H9 (cell line): ENCODE measurements around the gene SBK2. TPM values are rescaled to one million over a fixed set of nuclear protein-coding genes. Genes with fewer than 3 reads are reported as not detected.

Source experiments
- DNase-seq: peaks from one replicate; pipeline ENCODE4 v3.0.0-alpha.2; 2017
- H2AFZ ChIP-seq: one replicate; pipeline ENCODE4 v1.6.1; 2013; ENCODE audit warnings: mild to moderate bottlenecking, low read length, control low read depth, moderate library complexity
- H2AK5ac ChIP-seq: 2 replicates; pipeline ENCODE4 v1.6.1; 2013; ENCODE audit warnings: low read length, control low read depth, mixed read lengths; ENCODE audit not compliant: insufficient read length
- H2BK120ac ChIP-seq: one replicate; pipeline ENCODE4 v1.6.1; 2013; ENCODE audit warnings: low read depth, mild to moderate bottlenecking, low read length, control low read depth, inconsistent platforms; ENCODE audit not compliant: poor library complexity, severe bottlenecking
- H2BK12ac ChIP-seq: 2 replicates; pipeline ENCODE4 v1.6.1; 2013; ENCODE audit warnings: low read length, control low read depth, mixed read lengths, low read depth; ENCODE audit not compliant: insufficient read length
- H2BK15ac ChIP-seq: 2 replicates; pipeline ENCODE4 v1.6.1; 2013; ENCODE audit warnings: low read depth, low read length, control low read depth
- H2BK20ac ChIP-seq: one replicate; pipeline ENCODE4 v1.6.1; 2013; ENCODE audit warnings: low read depth, mild to moderate bottlenecking, low read length, control low read depth, inconsistent platforms; ENCODE audit not compliant: poor library complexity, severe bottlenecking
- H2BK5ac ChIP-seq: 2 replicates; pipeline ENCODE4 v1.6.1; 2013; ENCODE audit warnings: low read length, control low read depth, mixed read lengths; ENCODE audit not compliant: insufficient read length
- H3K14ac ChIP-seq: 2 replicates; pipeline ENCODE4 v1.6.1; 2013; ENCODE audit warnings: low read length, control low read depth; ENCODE audit not compliant: insufficient read depth
- H3K18ac ChIP-seq: 2 replicates; pipeline ENCODE4 v1.6.1; 2013; ENCODE audit warnings: low read depth, mild to moderate bottlenecking, mixed read lengths, low read length, control low read depth; ENCODE audit not compliant: insufficient read length
- H3K23ac ChIP-seq: 2 replicates; pipeline ENCODE4 v1.6.1; 2013; ENCODE audit warnings: low read length, control low read depth, mixed read lengths, low read depth; ENCODE audit not compliant: insufficient read length
- H3K23me2 ChIP-seq: 2 replicates; pipeline ENCODE4 v1.6.1; 2013; ENCODE audit warnings: low read depth, mild to moderate bottlenecking, mixed read lengths, low read length, control low read depth; ENCODE audit not compliant: insufficient read length, poor library complexity, severe bottlenecking
- H3K27ac ChIP-seq: 2 replicates; pipeline ENCODE4 v1.5.1; 2013; ENCODE audit warnings: low read length, control low read depth, mixed read lengths, low read depth; ENCODE audit not compliant: insufficient read length
- H3K27me3 ChIP-seq: 2 replicates; pipeline ENCODE4 v1.6.1; 2013; ENCODE audit warnings: low read length, control low read depth, inconsistent platforms; ENCODE audit not compliant: insufficient read depth
- H3K4ac ChIP-seq: 2 replicates; pipeline ENCODE4 v1.6.1; 2013; ENCODE audit warnings: low read depth, mild to moderate bottlenecking, control low read depth, inconsistent platforms, low read length, moderate library complexity
- H3K4me1 ChIP-seq: 2 replicates; pipeline ENCODE4 v1.6.1; 2013; ENCODE audit warnings: low read length, control low read depth, inconsistent platforms; ENCODE audit not compliant: insufficient read depth
- H3K4me2 ChIP-seq: 2 replicates; pipeline ENCODE4 v1.6.1; 2013; ENCODE audit warnings: low read length, control low read depth, mixed read lengths; ENCODE audit not compliant: insufficient read length, insufficient read depth
- H3K56ac ChIP-seq: 2 replicates; pipeline ENCODE4 v1.6.1; 2013; ENCODE audit warnings: low read depth, mild to moderate bottlenecking, mixed read lengths, low read length, control low read depth; ENCODE audit not compliant: insufficient read length
- H3K79me1 ChIP-seq: 2 replicates; pipeline ENCODE4 v1.6.1; 2013; ENCODE audit warnings: low read depth, mild to moderate bottlenecking, moderate library complexity, low read length, control low read depth, inconsistent platforms; ENCODE audit not compliant: insufficient read depth, poor library complexity, severe bottlenecking
- H3K79me2 ChIP-seq: 2 replicates; pipeline ENCODE4 v1.6.1; 2013; ENCODE audit warnings: low read length, control low read depth, inconsistent platforms; ENCODE audit not compliant: insufficient read depth
- H3K9ac ChIP-seq: 2 replicates; pipeline ENCODE4 v1.6.1; 2013; ENCODE audit warnings: low read length, control low read depth, mixed read lengths; ENCODE audit not compliant: insufficient read length; ENCODE audit errors: extremely low read depth
- H3K9me3 ChIP-seq: one replicate; pipeline ENCODE4 v1.6.1; 2013; ENCODE audit warnings: low read depth, low read length, inconsistent platforms; ENCODE audit not compliant: control insufficient read depth
- H3T11ph ChIP-seq: one replicate; pipeline ENCODE4 v1.6.1; 2013; ENCODE audit warnings: mild to moderate bottlenecking, low read length, control low read depth, inconsistent platforms
- H4K20me1 ChIP-seq: one replicate; pipeline ENCODE4 v1.6.1; 2013; ENCODE audit not compliant: control insufficient read depth, insufficient read length, insufficient read depth
- H4K5ac ChIP-seq: 2 replicates; pipeline ENCODE4 v1.6.1; 2013; ENCODE audit warnings: low read depth, mild to moderate bottlenecking, mixed read lengths, low read length, control low read depth; ENCODE audit not compliant: insufficient read length
- H4K8ac ChIP-seq: replicated peaks from 2 replicates; pipeline ENCODE4 v1.6.1; 2013; ENCODE audit warnings: low read length, control low read depth, mixed read lengths, low read depth; ENCODE audit not compliant: insufficient read length
- H4K91ac ChIP-seq: 2 replicates; pipeline ENCODE4 v1.6.1; 2013; ENCODE audit warnings: low read depth, mild to moderate bottlenecking, moderate library complexity, mixed read lengths, low read length, control low read depth; ENCODE audit not compliant: insufficient read length
- H3K27ac Mint-ChIP-seq, 3 experiments: 2 replicates in 2 of 3; 3 replicates in 1 of 3; pipeline ENCODE4 v1.8.0; 2020 to 2021; ENCODE audit warnings: mixed read lengths in 3 of 3, mild to moderate bottlenecking in 1 of 3, moderate library complexity in 1 of 3
- H3K27me3 Mint-ChIP-seq: 2 replicates; pipeline ENCODE4 v1.8.0; 2021; ENCODE audit warnings: low read depth, mild to moderate bottlenecking, moderate library complexity, mixed read lengths
- H3K36me3 Mint-ChIP-seq, 3 experiments: 2 replicates in 2 of 3; 3 replicates in 1 of 3; pipeline ENCODE4 v1.8.0; 2020 to 2021; ENCODE audit warnings: low read depth in 3 of 3, mixed read lengths in 3 of 3; ENCODE audit not compliant: insufficient read depth in 1 of 3
- H3K4me1 Mint-ChIP-seq, 2 experiments: 2 replicates each; pipeline ENCODE4 v1.8.0; 2020; ENCODE audit warnings: mixed read lengths in 2 of 2
- H3K4me3 Mint-ChIP-seq, 2 experiments: 2 replicates in 1 of 2; 3 replicates in 1 of 2; pipeline ENCODE4 v1.8.0; 2020 to 2021; ENCODE audit warnings: mild to moderate bottlenecking in 2 of 2, mixed read lengths in 2 of 2, moderate library complexity in 1 of 2
- H3K9me3 Mint-ChIP-seq, 2 experiments: 2 replicates in 1 of 2; 3 replicates in 1 of 2; pipeline ENCODE4 v1.8.0; 2020; ENCODE audit warnings: mild to moderate bottlenecking in 2 of 2, mixed read lengths in 2 of 2, moderate library complexity in 1 of 2
- whole genome bisulfite sequencing: extraction: QIAGEN DNeasy Blood & Tissue Kit; methylation state at CpG from one replicate; pipeline ENCODE4 v1.1.7; 2013; ENCODE audit warnings: missing lambda C conversion rate, low lambda C conversion rate, mixed read lengths; ENCODE audit not compliant: insufficient read length; ENCODE audit errors: extremely low coverage; 5-methylcytosine and 5-hydroxymethylcytosine counted together
- total RNA-seq: library from RNA; stranded (reverse); gene quantifications from 2 replicates; pipeline ENCODE4 v1.2.1, GENCODE V29; 2021
- TF ChIP-seq, protein P1 (sequence below): fragments of 200-600 bp; sonication (generic); conservative IDR thresholded peaks from 3 replicates; pipeline ENCODE4 v1.8.0; 2021; ENCODE audit warnings: antibody characterized with exemption, mild to moderate bottlenecking

The SBK2 gene
- total RNA-seq, 1 experiment from 2014 or later = 2.8 TPM

DNA sequence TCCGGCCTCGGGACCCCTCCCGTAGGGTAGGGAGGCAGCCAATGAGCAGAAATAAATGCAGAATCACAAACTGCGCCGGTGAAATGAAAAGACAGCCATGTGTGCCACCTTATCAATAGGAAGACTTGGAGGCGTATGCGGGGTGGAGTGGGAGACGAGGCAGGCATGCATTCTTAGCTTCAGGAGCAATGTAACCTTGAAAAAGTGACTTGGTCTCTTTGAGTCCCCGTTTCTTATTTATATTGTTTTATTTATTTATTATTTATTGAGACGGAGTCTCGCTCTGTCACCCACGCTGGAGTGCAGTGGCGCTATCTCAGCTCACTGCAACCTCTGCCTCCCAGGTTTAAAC, 32.7 kb downstream of the SBK2 start:
- Histone ChIP-seq H2BK20ac (no peak overlapping the region), H2AK5ac (no peak overlapping the region), H3K56ac (no peak overlapping the region), H3K4me2 (peak overlapping the region; percentile 0), H3T11ph (no peak overlapping the region), H3K14ac (no peak overlapping the region), H4K91ac (no peak overlapping the region), H2BK120ac (no peak overlapping the region), H4K5ac (no peak overlapping the region), H2AFZ (no peak overlapping the region), H3K79me1 (no peaks in the 10 kb centered on the region), H3K9ac (no peak overlapping the region), H3K79me2 (no peaks in the 10 kb centered on the region), H4K20me1 (no peaks in the 10 kb centered on the region), H3K4me1 (no peaks in the 10 kb centered on the region), H3K23ac (no peak overlapping the region), H3K27ac (no peak overlapping the region), H2BK15ac (no peak overlapping the region), H3K23me2 (no peaks in the 10 kb centered on the region), H2BK12ac (no peak overlapping the region), H3K9me3 (no peaks in the 10 kb centered on the region), H2BK5ac (no peak overlapping the region), H3K4ac (no peak overlapping the region), H3K27me3 (peaks cover 5% of the 10 kb centered on the region), H3K18ac (no peak overlapping the region), H4K8ac (no peak overlapping the region)
- Mint-ChIP-seq H3K27ac (no peak overlapping the region), H3K27me3 (peaks cover 68% of the 10 kb centered on the region), H3K9me3 (peaks cover 11 to 19% of the 10 kb centered on the region in 2 experiments), H3K4me1 (0 out of 4 replicates have a peak, but pooled peaks cover 0 to 2% of the 10 kb centered on the region in 2 experiments), H3K36me3 (peaks cover 3 to 8% (median 7%) of the 10 kb centered on the region in 3 experiments), H3K4me3 (no peak overlapping the region; a peak in 1 of 5 replicates)
- WGBS = no CpG with 5 or more reads among the region's 13 CpGs
- no peak for DNase-seq
- TF ChIP-seq, protein P1, sequence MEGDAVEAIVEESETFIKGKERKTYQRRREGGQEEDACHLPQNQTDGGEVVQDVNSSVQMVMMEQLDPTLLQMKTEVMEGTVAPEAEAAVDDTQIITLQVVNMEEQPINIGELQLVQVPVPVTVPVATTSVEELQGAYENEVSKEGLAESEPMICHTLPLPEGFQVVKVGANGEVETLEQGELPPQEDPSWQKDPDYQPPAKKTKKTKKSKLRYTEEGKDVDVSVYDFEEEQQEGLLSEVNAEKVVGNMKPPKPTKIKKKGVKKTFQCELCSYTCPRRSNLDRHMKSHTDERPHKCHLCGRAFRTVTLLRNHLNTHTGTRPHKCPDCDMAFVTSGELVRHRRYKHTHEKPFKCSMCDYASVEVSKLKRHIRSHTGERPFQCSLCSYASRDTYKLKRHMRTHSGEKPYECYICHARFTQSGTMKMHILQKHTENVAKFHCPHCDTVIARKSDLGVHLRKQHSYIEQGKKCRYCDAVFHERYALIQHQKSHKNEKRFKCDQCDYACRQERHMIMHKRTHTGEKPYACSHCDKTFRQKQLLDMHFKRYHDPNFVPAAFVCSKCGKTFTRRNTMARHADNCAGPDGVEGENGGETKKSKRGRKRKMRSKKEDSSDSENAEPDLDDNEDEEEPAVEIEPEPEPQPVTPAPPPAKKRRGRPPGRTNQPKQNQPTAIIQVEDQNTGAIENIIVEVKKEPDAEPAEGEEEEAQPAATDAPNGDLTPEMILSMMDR = no peak; the same call in 2 of the 3 replicates
